H1 (cell line): ENCODE data around the gene MYH9. TPM values are rescaled to one million over a fixed set of nuclear protein-coding genes. Genes with fewer than 3 reads are reported as not detected.

Source experiments
- CTCF ChIA-PET: fragments of 300-600 bp; sonication (Branson Sonifier 250); formaldehyde crosslinking; loops from one replicate; lab custom pipeline; 2021; ENCODE audit not compliant: partially characterized antibody; lab: Charles Lee
- POLR2A ChIA-PET: fragments of 300-600 bp; sonication (Branson Sonifier 250); formaldehyde crosslinking; loops from one replicate; lab custom pipeline; 2021; ENCODE audit warnings: inconsistent platforms; ENCODE audit not compliant: partially characterized antibody; lab: Charles Lee
- DNase-seq, 2 experiments: peaks; one replicate each; pipeline versions ENCODE4 v3.0.0 to v3.0.0-alpha.2; 2010 to 2022; ENCODE audit warnings: low spot score in 2 of 2, low read depth in 1 of 2, mixed read lengths in 1 of 2
- FAIRE-seq: peaks from 2 replicates; lab custom pipeline; 2011; peaks lifted over from hg19 to GRCh38; lab: Jason Lieb, UNC
- H2AFZ ChIP-seq: 2 replicates; pipeline ENCODE4 v1.8.1; 2012; ENCODE audit warnings: low read length, inconsistent platforms
- H2AK5ac ChIP-seq: 2 replicates; pipeline ENCODE4 v1.6.1; 2013; ENCODE audit warnings: low read depth, low read length
- H2BK120ac ChIP-seq: replicated peaks from 2 replicates; pipeline ENCODE3; 2013; ENCODE audit warnings: low read depth, low read length, inconsistent platforms
- H2BK12ac ChIP-seq: 2 replicates; pipeline ENCODE4 v1.6.1; 2013; ENCODE audit warnings: low read depth, low read length
- H2BK15ac ChIP-seq: 2 replicates; pipeline ENCODE4 v1.6.1; 2013; ENCODE audit warnings: low read length
- H2BK20ac ChIP-seq: 2 replicates; pipeline ENCODE4 v1.6.1; 2013; ENCODE audit warnings: low read length
- H2BK5ac ChIP-seq: 2 replicates; pipeline ENCODE4 v1.6.1; 2013; ENCODE audit warnings: low read depth, low read length
- H3K14ac ChIP-seq: 2 replicates; pipeline ENCODE4 v1.6.1; 2013; ENCODE audit warnings: inconsistent platforms; ENCODE audit not compliant: insufficient read length
- H3K18ac ChIP-seq: 2 replicates; pipeline ENCODE4 v1.6.1; 2013; ENCODE audit warnings: low read length; ENCODE audit errors: extremely low read depth
- H3K23ac ChIP-seq: 2 replicates; pipeline ENCODE4 v1.6.1; 2013; ENCODE audit warnings: inconsistent platforms; ENCODE audit not compliant: insufficient read length
- H3K23me2 ChIP-seq: 2 replicates; pipeline ENCODE4 v1.6.1; 2013; ENCODE audit warnings: low read depth, low read length
- H3K27ac ChIP-seq: 2 replicates; pipeline ENCODE4 v1.6.1; 2011; ENCODE audit warnings: low read depth, low read length, inconsistent platforms
- H3K27me3 ChIP-seq, 4 experiments: replicated peaks in 1 of 4; 1 replicate in 1 of 4; 2 replicates in 3 of 4; pipeline versions ENCODE4 v1.6.1 to v1.8.1; 2011 to 2013; ENCODE audit warnings: low read length in 3 of 4, mild to moderate bottlenecking in 3 of 4, inconsistent platforms in 2 of 4, mixed read lengths in 2 of 4, moderate library complexity in 1 of 4; ENCODE audit not compliant: control insufficient read depth in 3 of 4, insufficient read depth in 3 of 4; ENCODE audit errors: extremely low read depth in 1 of 4
- H3K36me3 ChIP-seq, 4 experiments: 2 replicates each; pipeline versions ENCODE4 v1.6.1 to v1.8.1; 2011 to 2013; ENCODE audit warnings: mild to moderate bottlenecking in 4 of 4, low read length in 3 of 4, moderate library complexity in 2 of 4, control low read depth in 1 of 4, inconsistent platforms in 1 of 4; ENCODE audit not compliant: insufficient read depth in 4 of 4, control insufficient read depth in 2 of 4
- H3K4ac ChIP-seq: replicated peaks from 2 replicates; pipeline ENCODE3; 2013; ENCODE audit warnings: low read length, low read depth, mixed read lengths, inconsistent platforms; ENCODE audit not compliant: insufficient read length
- H3K4me1 ChIP-seq, 4 experiments: replicated peaks in 1 of 4; 1 replicate in 1 of 4; 2 replicates in 3 of 4; pipeline versions ENCODE4 v1.6.1 to v1.8.1; 2011 to 2013; ENCODE audit warnings: low read length in 3 of 4, inconsistent platforms in 2 of 4, mixed read lengths in 1 of 4; ENCODE audit not compliant: insufficient read depth in 4 of 4, control insufficient read depth in 3 of 4
- H3K4me2 ChIP-seq, 2 experiments: 2 replicates each; pipeline versions ENCODE4 v1.6.1 to v1.8.1; 2011 to 2013; ENCODE audit warnings: low read depth in 2 of 2, low read length in 2 of 2, control low read depth in 1 of 2, inconsistent platforms in 1 of 2, mild to moderate bottlenecking in 1 of 2; ENCODE audit not compliant: insufficient read depth in 1 of 2
- H3K4me3 ChIP-seq, 4 experiments: fragments of 200-600, 300-600 bp in 1 of 4; sonication (generic), shearing (Covaris generic), sonication (Bioruptor Twin) in 1 of 4; 2 replicates each; pipeline versions ENCODE4 v1.5.1 to v1.8.1; 2011 to 2016; ENCODE audit warnings: low read length in 4 of 4, low read depth in 3 of 4, control low read depth in 2 of 4, inconsistent platforms in 2 of 4, mild to moderate bottlenecking in 2 of 4, mixed read lengths in 1 of 4, moderate library complexity in 1 of 4; ENCODE audit not compliant: insufficient read depth in 2 of 4; ENCODE audit errors: extremely low read depth in 1 of 4
- H3K56ac ChIP-seq: replicated peaks from 2 replicates; pipeline ENCODE3; 2013; ENCODE audit warnings: low read depth, mild to moderate bottlenecking, mixed read lengths, low read length, inconsistent platforms; ENCODE audit not compliant: insufficient read length
- H3K79me1 ChIP-seq: 2 replicates; pipeline ENCODE4 v1.6.1; 2013; ENCODE audit warnings: low read depth, low read length, control low read depth
- H3K79me2 ChIP-seq, 2 experiments: 2 replicates each; pipeline versions ENCODE4 v1.6.1 to v1.8.1; 2012 to 2013; ENCODE audit warnings: low read length in 2 of 2, mild to moderate bottlenecking in 2 of 2, inconsistent platforms in 1 of 2; ENCODE audit not compliant: insufficient read depth in 2 of 2, control insufficient read depth in 1 of 2
- H3K9ac ChIP-seq, 4 experiments: replicated peaks in 1 of 4; 1 replicate in 1 of 4; 2 replicates in 3 of 4; pipeline versions ENCODE4 v1.6.1 to v1.8.1; 2011 to 2013; ENCODE audit warnings: low read depth in 3 of 4, low read length in 3 of 4, control low read depth in 2 of 4, mild to moderate bottlenecking in 2 of 4, moderate library complexity in 2 of 4, inconsistent platforms in 1 of 4; ENCODE audit errors: extremely low read depth in 1 of 4
- H3K9me3 ChIP-seq, 2 experiments: 2 replicates each; pipeline versions ENCODE4 v1.6.1 to v1.8.1; 2012 to 2013; ENCODE audit warnings: mild to moderate bottlenecking in 2 of 2, moderate library complexity in 2 of 2, control low read depth in 1 of 2, inconsistent platforms in 1 of 2, low read depth in 1 of 2, low read length in 1 of 2, mixed read lengths in 1 of 2; ENCODE audit not compliant: insufficient read depth in 2 of 2
- H4K20me1 ChIP-seq, 2 experiments: replicated peaks in 1 of 2; 2 replicates each; pipeline versions ENCODE3 to v1.8.1; 2011 to 2013; ENCODE audit warnings: inconsistent platforms in 2 of 2, low read length in 2 of 2, mild to moderate bottlenecking in 1 of 2; ENCODE audit not compliant: insufficient read depth in 2 of 2, control insufficient read depth in 1 of 2
- H4K5ac ChIP-seq: 2 replicates; pipeline ENCODE4 v1.6.1; 2013; ENCODE audit warnings: low read length, low read depth, mixed read lengths, inconsistent platforms; ENCODE audit not compliant: insufficient read length
- H4K8ac ChIP-seq: 2 replicates; pipeline ENCODE4 v1.8.0; 2013; ENCODE audit warnings: mild to moderate bottlenecking, moderate library complexity, low read length, inconsistent platforms; ENCODE audit not compliant: insufficient read depth; ENCODE audit errors: extremely low read depth
- H4K91ac ChIP-seq: replicated peaks from 2 replicates; pipeline ENCODE3; 2013; ENCODE audit warnings: low read length, mixed read lengths, inconsistent platforms; ENCODE audit not compliant: insufficient read length
- whole genome bisulfite sequencing, 2 experiments: shearing (Covaris generic) in 1 of 2; methylation state at CpG; one replicate each; pipeline versions ENCODE4 v1.1.6 to v1.1.7; 2013 to 2015; ENCODE audit warnings: low lambda C conversion rate in 2 of 2, mixed read lengths in 2 of 2, inconsistent platforms in 1 of 2, low coverage in 1 of 2, missing lambda C conversion rate in 1 of 2; ENCODE audit not compliant: insufficient replicate concordance in 2 of 2, insufficient coverage in 1 of 2, insufficient read length in 1 of 2; ENCODE audit errors: extremely low coverage in 1 of 2, missing lambda C conversion rate in 1 of 2; 5-methylcytosine and 5-hydroxymethylcytosine counted together
- polyA plus RNA-seq, 7 experiments: library from polyadenylated mRNA; depleted of rRNA in 3 of 7; stranded (reverse) in 5 of 7; unstranded in 2 of 7; fragments of >200 nt in 5 of 7; fragments of 200-250 nt in 2 of 7; gene quantifications; 1 replicate in 5 of 7; 2 replicates in 1 of 7; 4 replicates in 1 of 7; pipeline versions ENCODE4 v1.2.1 to v1.2.3, GENCODE V29; 2011 to 2013; ENCODE audit warnings: missing spikeins in 2 of 7, mixed read lengths in 2 of 7
- total RNA-seq: library from RNA; stranded (reverse); fragmentation: NEBNext Ultra II Directional; extraction: Animal tissue kit (Norgen Biotek cat#: 25700); gene quantifications from 2 replicates; pipeline ENCODE4 v1.2.1, GENCODE V29; 2021

Gene MYH9
- total and polyA plus RNA-seq, 2 of the 8 experiments (the other 6 are each of a cell fraction or from before 2014, with no cell fraction given): 24.9 to 322 TPM

GRCh38 chr22:36302439-36303114, 85.2 kb downstream of the MYH9 start:
- Histone ChIP-seq H3K79me2 (no peaks in the 10 kb centered on the region), H3K23me2 (no peaks in the 10 kb centered on the region), H3K79me1 (0 out of 2 replicates have a peak, but pooled peaks cover 4% of the 10 kb centered on the region), H3K14ac (no peak overlapping the region), H2BK5ac (no peak overlapping the region), H2BK120ac (no peak overlapping the region), H3K18ac (no peak overlapping the region), H3K4me2 (no peak overlapping the region), H4K8ac (no peak overlapping the region), H4K91ac (no peak overlapping the region), H3K56ac (no peak overlapping the region), H3K4me1 (no peaks in the 10 kb centered on the region), H3K4me3 (no peak overlapping the region), H3K9me3 (no peaks in the 10 kb centered on the region), H2AK5ac (no peak overlapping the region), H3K23ac (no peak overlapping the region), H3K9ac (no peak overlapping the region), H3K4ac (no peak overlapping the region), H2AFZ (no peak overlapping the region), H4K5ac (no peak overlapping the region), H3K36me3 (peaks cover 47 to 88% (median 81%) of the 10 kb centered on the region in 4 experiments), H3K27me3 (no peaks in the 10 kb centered on the region), H3K27ac (no peak overlapping the region), H2BK15ac (no peak overlapping the region), H2BK12ac (no peak overlapping the region), H2BK20ac (no peak overlapping the region), H4K20me1 (peaks cover 3 to 8% of the 10 kb centered on the region in 2 experiments)
- FAIRE-seq (no peak), DNase-seq (no peak)
- ChIA-PET CTCF (interaction anchor here (0.6 to 17.3 kb wide), 22 partner anchors 10 to 214 kb away, joined by 3 to 159 read pairs (median 6); no protein-coding TSS in a partner anchor), POLR2A (interaction anchor here (1.0 to 2.0 kb wide), 6 partner anchors 9 to 37 kb away, joined by 3 to 5 read pairs (median 4); no protein-coding TSS in a partner anchor)
- WGBS, 2 experiments: 95% methylated on average over 16 of the region's 17 CpGs; no CpG with 5 or more reads in 1 of the 2 experiments
